ENCODE results near the gene STK17B.
"Not testable (repeated sequence)": the region's sequence is repeated elsewhere in the genome, so short reads cannot be mapped to it uniquely, and the experiment has no call there.

Gene STK17B

GRCh38 chr2:196105951-196106350, 65.4 kb downstream of the STK17B start:
- no peak for DNase-seq

GRCh38 chr2:196104066-196104465, 67.3 kb downstream of the STK17B start:
- DNase-seq: no peak

DNA sequence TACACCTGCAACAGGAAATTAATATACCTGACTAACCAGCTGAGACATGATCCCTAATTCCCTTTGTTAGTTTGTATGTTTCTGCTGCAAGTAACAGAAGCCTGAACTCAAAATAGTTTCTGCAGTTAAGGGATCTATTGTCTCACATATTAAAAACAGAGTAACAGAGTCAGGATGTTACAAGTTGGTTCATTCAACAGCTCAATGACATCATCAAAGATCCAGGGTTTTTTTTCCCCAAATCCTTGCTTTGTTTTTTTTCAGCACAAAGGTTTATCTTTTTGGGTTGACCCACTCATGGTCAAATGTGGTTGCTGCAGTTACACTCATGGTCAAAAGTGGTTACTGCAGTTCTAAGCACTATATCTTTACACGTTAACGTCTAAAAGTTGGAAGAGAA, 67.8 kb downstream of the STK17B start:
- no peak for DNase-seq

- DNase-seq: no peak
Measured at GRCh38 chr2:196101325-196101991, 69.9 kb downstream of the STK17B start.

DNA sequence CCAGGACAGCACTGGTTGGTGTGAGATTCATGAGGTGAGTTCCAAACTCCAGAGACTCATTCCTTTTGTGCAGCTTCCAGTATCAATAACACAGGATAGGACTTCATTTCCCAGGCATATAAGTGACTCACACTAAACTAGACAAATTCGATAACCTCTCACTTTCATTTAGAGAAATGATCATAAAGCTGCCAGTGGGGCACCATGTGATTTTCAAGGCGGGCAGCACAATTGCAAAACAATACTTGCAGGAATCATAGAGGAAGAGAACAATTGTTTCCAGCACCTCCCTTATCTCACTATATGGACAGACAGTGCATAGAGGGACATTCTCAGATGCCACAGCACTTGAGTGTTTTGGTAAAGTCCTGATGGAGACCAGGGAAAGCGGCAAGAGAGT, 71.5 kb downstream of the STK17B start:
- no peak for DNase-seq

GRCh38 chr2:196097864-196098660, 73.3 kb downstream of the STK17B start:
- DNase-seq: no peak

DNA sequence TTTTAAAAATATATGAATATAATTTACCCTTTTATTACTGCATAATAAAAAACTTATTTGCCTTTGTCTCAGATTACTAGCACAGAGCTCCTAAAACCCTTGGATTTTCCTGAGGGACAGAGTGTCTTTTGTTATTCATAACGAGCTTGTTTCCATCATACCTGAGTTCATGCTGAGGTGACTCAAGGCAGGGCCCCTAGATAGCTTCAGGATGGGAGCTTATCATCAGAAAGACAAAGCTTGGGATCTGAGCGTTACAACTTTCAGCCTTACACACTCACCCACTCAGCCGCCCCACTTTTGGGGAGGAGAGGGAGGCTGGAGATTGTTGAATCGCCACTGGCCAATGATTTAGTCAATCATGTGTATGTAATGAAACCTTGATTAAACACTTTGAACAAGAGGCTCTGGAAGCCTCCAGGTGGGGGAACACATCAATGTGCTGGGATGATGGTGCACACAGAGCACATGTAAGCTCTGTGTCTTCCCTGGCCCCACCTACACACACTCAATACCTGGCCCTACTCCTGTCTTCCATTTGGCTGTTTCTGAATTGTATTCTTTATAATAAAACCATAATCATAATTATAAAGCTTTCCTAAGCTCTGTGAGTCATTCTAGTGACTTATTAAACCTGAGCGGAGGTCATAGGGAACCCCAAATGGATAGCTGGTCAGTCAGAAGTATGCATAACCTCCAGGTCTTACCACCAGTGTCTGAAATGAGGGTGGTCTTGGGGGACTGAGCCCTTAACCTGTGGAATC, 74.2 kb downstream of the STK17B start:
- DNase-seq: no peak

- no peak for DNase-seq
Measured at GRCh38 chr2:196096264-196096663, 75.1 kb downstream of the STK17B start.

DNA sequence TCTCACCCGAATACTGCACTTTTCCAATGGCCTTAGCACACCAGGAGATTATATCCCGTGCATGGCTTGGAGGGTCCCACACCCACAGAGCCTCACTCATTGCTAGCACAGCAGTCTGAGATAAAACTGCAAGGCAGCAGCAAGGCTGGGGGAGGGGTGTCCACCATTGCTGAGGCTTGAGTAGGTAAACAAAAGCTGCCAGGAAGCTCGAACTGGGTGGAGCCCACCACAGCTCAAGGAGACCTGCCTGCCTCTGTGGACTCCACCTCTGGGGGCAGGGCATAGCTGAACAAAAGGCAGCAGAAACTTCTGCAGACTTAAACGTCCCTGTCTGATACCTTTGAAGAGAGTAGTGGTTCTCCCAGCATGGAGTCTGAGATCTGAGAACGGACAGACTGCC, 81.9 kb downstream of the STK17B start:
- DNase-seq: not testable (repeated sequence)

GRCh38 chr2:196088203-196088602, 83.2 kb downstream of the STK17B start:
- DNase-seq: peak; percentile 75

GRCh38 chr2:196086517-196087368, 84.6 kb downstream of the STK17B start:
- no peak for DNase-seq

GRCh38 chr2:196083601-196084000, 87.8 kb downstream of the STK17B start:
- DNase-seq: no peak

All from DMS53 (cell line).